ENCODE data around the gene WIPF1.

DNA sequence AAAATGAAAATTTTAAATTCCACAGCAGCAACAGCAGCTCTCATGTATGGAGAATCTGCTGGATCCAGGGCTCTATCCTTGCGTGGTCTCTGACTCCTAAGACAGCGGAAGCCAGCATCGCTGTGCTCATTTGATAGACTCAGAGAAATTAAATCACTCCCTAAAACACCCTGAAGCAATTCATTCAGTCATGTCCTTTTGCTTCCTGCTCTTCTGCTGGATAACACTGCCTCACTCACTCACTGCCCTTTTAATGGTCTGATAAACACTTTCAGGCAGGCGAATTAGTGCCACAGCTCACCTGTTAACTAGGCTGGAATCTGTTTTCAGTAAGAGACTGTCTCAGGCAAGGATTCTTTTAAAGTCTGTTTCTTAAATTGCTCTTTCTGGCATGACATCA is 10.0 kb downstream of the WIPF1 start:
- TF ChIP-seq EZH2 (IDR thresholded peaks at IDR 0.05; ENCODE audit: borderline replicate concordance, low read depth, low read length, severe bottlenecking) (no peak), CTCF (IDR thresholded peaks at IDR 0.05; ENCODE audit: borderline replicate concordance, extremely low read depth, low read length, poor library complexity, severe bottlenecking) (no peak)
